Esophagus squamous epithelium (tissue), 4 donors: ENCODE measurements around the gene GANC.

Experiments used
- CTCF ChIP-seq, 6 experiments: fragments of 450-650 bp in 4 of 6; fragments of 200-600 bp in 2 of 6; sonication (generic) in 2 of 6; IDR thresholded peaks; one replicate each; pipeline ENCODE4 v1.5.1; 2016 to 2019; ENCODE audit warnings: antibody characterized with exemption in 6 of 6, mild to moderate bottlenecking in 4 of 6, moderate library complexity in 4 of 6
- POLR2A ChIP-seq, 4 donors: fragments of 450-650 bp; IDR thresholded peaks; one replicate each; pipeline ENCODE4 v1.6.1; 2017; ENCODE audit warnings: antibody characterized with exemption in 4 of 4, mild to moderate bottlenecking in 4 of 4, moderate library complexity in 3 of 4

GRCh38 chr15:42226648-42227047, 46.4 kb upstream of the GANC start:
- TF ChIP-seq CTCF (IDR thresholded peaks at IDR 0.05): no peak
- no peak for TF ChIP-seq POLR2A (IDR thresholded peaks at IDR 0.05)
